ENCODE measurements around the gene ESRRB. TPM values are rescaled to one million over a fixed set of nuclear protein-coding genes. Genes with fewer than 3 reads are reported as not detected.

ESRRB gene
- total RNA-seq, 1 donor from 2014 or later: not detected

GRCh38 chr14:76490735-76491134 is 114.8 kb downstream of the ESRRB start:
- H3K4me3 Mint-ChIP-seq (ENCODE audit: unreplicated experiment): no peak overlapping the region
- no peak for TF ChIP-seq CTCF (IDR thresholded peaks at IDR 0.05)
- peaks cover 4% of the 10 kb centered on the region for H3K27me3 Mint-ChIP-seq (ENCODE audit: unreplicated experiment)
- no peak overlapping the region for H3K27ac Mint-ChIP-seq (ENCODE audit: unreplicated experiment)
- no peaks in the 10 kb centered on the region for H3K4me1 Mint-ChIP-seq (ENCODE audit: unreplicated experiment)
- H3K36me3 Mint-ChIP-seq (ENCODE audit: unreplicated experiment): no peaks in the 10 kb centered on the region
- no peaks in the 10 kb centered on the region for H3K9me3 Mint-ChIP-seq (ENCODE audit: unreplicated experiment)
- DNase-seq (ENCODE audit: extremely low spot score, unreplicated experiment): no peak

- no peak overlapping the region for H3K4me3 Mint-ChIP-seq (ENCODE audit: unreplicated experiment)
- H3K4me1 Mint-ChIP-seq (ENCODE audit: unreplicated experiment): no peaks in the 10 kb centered on the region
- H3K27ac Mint-ChIP-seq (ENCODE audit: unreplicated experiment): no peak overlapping the region
- DNase-seq (ENCODE audit: extremely low spot score, unreplicated experiment): no peak
- H3K9me3 Mint-ChIP-seq (ENCODE audit: unreplicated experiment): no peaks in the 10 kb centered on the region
- TF ChIP-seq CTCF (IDR thresholded peaks at IDR 0.05): no peak
- H3K36me3 Mint-ChIP-seq (ENCODE audit: unreplicated experiment): no peaks in the 10 kb centered on the region
- peaks cover 4% of the 10 kb centered on the region for H3K27me3 Mint-ChIP-seq (ENCODE audit: unreplicated experiment)
Measured at GRCh38 chr14:76491172-76491930, 115.4 kb downstream of the ESRRB start.

- H3K4me1 Mint-ChIP-seq (ENCODE audit: unreplicated experiment): no peaks in the 10 kb centered on the region
- no peak for DNase-seq (ENCODE audit: extremely low spot score, unreplicated experiment)
- H3K4me3 Mint-ChIP-seq (ENCODE audit: unreplicated experiment): no peak overlapping the region
- no peaks in the 10 kb centered on the region for H3K27me3 Mint-ChIP-seq (ENCODE audit: unreplicated experiment)
- no peak overlapping the region for H3K27ac Mint-ChIP-seq (ENCODE audit: unreplicated experiment)
- no peaks in the 10 kb centered on the region for H3K36me3 Mint-ChIP-seq (ENCODE audit: unreplicated experiment)
- no peak for TF ChIP-seq CTCF (IDR thresholded peaks at IDR 0.05)
- H3K9me3 Mint-ChIP-seq (ENCODE audit: unreplicated experiment): no peaks in the 10 kb centered on the region
Measured at GRCh38 chr14:76495983-76496382, 120.0 kb downstream of the ESRRB start.

- Mint-ChIP-seq H3K27ac (ENCODE audit: unreplicated experiment) (no peak overlapping the region), H3K27me3 (ENCODE audit: unreplicated experiment) (no peaks in the 10 kb centered on the region)
Measured at GRCh38 chr14:76496595-76496994, 120.7 kb downstream of the ESRRB start.

More at GRCh38 chr14:76496595-76496994, 120.7 kb downstream of the ESRRB start:
- DNase-seq (ENCODE audit: extremely low spot score, unreplicated experiment): no peak
- no peaks in the 10 kb centered on the region for H3K4me1 Mint-ChIP-seq (ENCODE audit: unreplicated experiment)
- H3K9me3 Mint-ChIP-seq (ENCODE audit: unreplicated experiment): no peaks in the 10 kb centered on the region
- no peak for TF ChIP-seq CTCF (IDR thresholded peaks at IDR 0.05)
- H3K4me3 Mint-ChIP-seq (ENCODE audit: unreplicated experiment): no peak overlapping the region
- no peaks in the 10 kb centered on the region for H3K36me3 Mint-ChIP-seq (ENCODE audit: unreplicated experiment)

All from osteocyte (in vitro differentiated cells).